ENCODE measurements around the gene APBA2. TPM values are rescaled to one million over a fixed set of nuclear protein-coding genes. Genes with fewer than 3 reads are reported as not detected.

The APBA2 gene
- total and polyA plus RNA-seq, 2 of the 13 experiments (the other 11 are each of a cell fraction or from before 2014, with no cell fraction given): 0.62 to 2.3 TPM

DNA sequence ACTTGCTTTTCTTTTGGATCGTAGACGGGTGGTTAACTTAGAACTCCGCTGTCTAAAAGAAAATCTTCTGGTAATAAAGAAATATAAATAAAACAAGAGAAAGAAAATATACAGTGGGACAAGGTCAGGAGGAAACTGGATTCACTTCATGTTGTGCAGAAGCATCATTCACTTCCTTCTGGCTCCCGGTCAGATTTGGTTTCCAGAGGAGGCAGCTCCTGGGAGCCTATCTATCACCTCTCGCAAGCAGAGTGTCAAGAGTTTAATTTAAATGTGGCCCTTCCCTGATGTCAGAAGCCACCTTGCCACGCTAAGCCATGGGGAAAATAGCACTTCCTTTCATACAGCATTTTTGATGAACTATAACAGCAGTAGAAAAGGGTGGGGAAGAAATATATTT, 244.7 kb downstream of the APBA2 start:
- no peaks in the 10 kb centered on the region for H3K36me3 ChIP-seq (replicated peaks in 1 of 2; ENCODE audit: control insufficient read depth in 1 of 2, insufficient read depth in 2 of 2, low read length in 2 of 2)
- ChIA-PET CTCF (ENCODE audit: low intra/inter-chr PET ratio, low total read pairs) (no interaction called here), POLR2A (no interaction called here)
- in situ Hi-C loops (cut with HindIII; ENCODE audit: extremely low pct_ligation_motif_present, low pct_unique_long_range_greater_than_20kb): no loop called here
- TF ChIP-seq, protein P1, sequence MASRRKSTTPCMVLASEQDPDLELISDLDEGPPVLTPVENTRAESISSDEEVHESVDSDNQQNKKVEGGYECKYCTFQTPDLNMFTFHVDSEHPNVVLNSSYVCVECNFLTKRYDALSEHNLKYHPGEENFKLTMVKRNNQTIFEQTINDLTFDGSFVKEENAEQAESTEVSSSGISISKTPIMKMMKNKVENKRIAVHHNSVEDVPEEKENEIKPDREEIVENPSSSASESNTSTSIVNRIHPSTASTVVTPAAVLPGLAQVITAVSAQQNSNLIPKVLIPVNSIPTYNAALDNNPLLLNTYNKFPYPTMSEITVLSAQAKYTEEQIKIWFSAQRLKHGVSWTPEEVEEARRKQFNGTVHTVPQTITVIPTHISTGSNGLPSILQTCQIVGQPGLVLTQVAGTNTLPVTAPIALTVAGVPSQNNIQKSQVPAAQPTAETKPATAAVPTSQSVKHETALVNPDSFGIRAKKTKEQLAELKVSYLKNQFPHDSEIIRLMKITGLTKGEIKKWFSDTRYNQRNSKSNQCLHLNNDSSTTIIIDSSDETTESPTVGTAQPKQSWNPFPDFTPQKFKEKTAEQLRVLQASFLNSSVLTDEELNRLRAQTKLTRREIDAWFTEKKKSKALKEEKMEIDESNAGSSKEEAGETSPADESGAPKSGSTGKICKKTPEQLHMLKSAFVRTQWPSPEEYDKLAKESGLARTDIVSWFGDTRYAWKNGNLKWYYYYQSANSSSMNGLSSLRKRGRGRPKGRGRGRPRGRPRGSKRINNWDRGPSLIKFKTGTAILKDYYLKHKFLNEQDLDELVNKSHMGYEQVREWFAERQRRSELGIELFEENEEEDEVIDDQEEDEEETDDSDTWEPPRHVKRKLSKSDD (CRISPR knock-in tag; IDR thresholded peaks at IDR 0.05; ENCODE audit: low read depth): no peak
- TF ChIP-seq MAFK (conservative IDR thresholded peaks at IDR 0.05 in 1 of 2, IDR thresholded peaks at IDR 0.05 in 1 of 2; ENCODE audit: low read length in 2 of 2) (no peak), TFDP1 (CRISPR knock-in tag; IDR thresholded peaks at IDR 0.05; ENCODE audit: borderline replicate concordance) (no peak), ZNF788 (CRISPR knock-in tag; IDR thresholded peaks at IDR 0.05; ENCODE audit: borderline replicate concordance) (no peak), KLF12 (CRISPR knock-in tag; IDR thresholded peaks at IDR 0.05; ENCODE audit: borderline replicate concordance) (no peak), ZNF629 (CRISPR knock-in tag; conservative IDR thresholded peaks at IDR 0.05) (no peak), MEIS1 (CRISPR knock-in tag; IDR thresholded peaks at IDR 0.05; ENCODE audit: borderline replicate concordance) (no peak), ZNF136 (CRISPR knock-in tag; IDR thresholded peaks at IDR 0.05; ENCODE audit: low read depth) (no peak), ZBTB1 (CRISPR knock-in tag; IDR thresholded peaks at IDR 0.05; ENCODE audit: borderline replicate concordance) (no peak)
- peaks cover 0 to 17% of the 10 kb centered on the region in 2 experiments; a peak in 3 of 5 replicates for H3K27me3 ChIP-seq (ENCODE audit: control insufficient read depth in 1 of 2, insufficient read depth in 2 of 2, low read length in 2 of 2)
- H3K79me2 ChIP-seq (ENCODE audit: insufficient read depth, low read length): no peaks in the 10 kb centered on the region
- H3K27ac ChIP-seq (ENCODE audit: extremely low read length, insufficient read depth, low read length): no peak overlapping the region
- no peak overlapping the region for H2AFZ ChIP-seq (ENCODE audit: low read length)
- BruUV-seq (replicated peaks): no TSS peak
- H3K4me1 ChIP-seq (ENCODE audit: insufficient read depth, low read length): no peaks in the 10 kb centered on the region
- 7% methylated on average over 6 of the region's 6 CpGs for WGBS (ENCODE audit: low lambda C conversion rate)
- intact Hi-C loops (cut with micrococcal nuclease; ENCODE audit: unreplicated experiment): no loop called here
- H3K4me3 ChIP-seq (replicated peaks in 1 of 3; ENCODE audit: insufficient read depth in 1 of 3, low read depth in 2 of 3, low read length in 3 of 3): no peak overlapping the region
- ATAC-seq: no peak
- no peaks in the 10 kb centered on the region for H3K9me3 ChIP-seq (ENCODE audit: low read length)
- no peak for FAIRE-seq
- no peaks in the 10 kb centered on the region for H4K20me1 ChIP-seq (ENCODE audit: insufficient read depth, low read length)
- H3K9ac ChIP-seq (ENCODE audit: insufficient read depth, low read depth, low read length): no peak overlapping the region
- DNase-seq (ENCODE audit: low spot score): no peak
- no peak overlapping the region for H3K4me2 ChIP-seq (ENCODE audit: low read depth, low read length)

All from HepG2 (cell line).